Erythroblast (primary cell): Measurements from ENCODE around the gene ADH5.

Source experiments
- GATA1 ChIP-seq: IDR thresholded peaks from 2 replicates; pipeline ENCODE4 v1.6.1; 2011; ENCODE audit warnings: low read depth, mild to moderate bottlenecking, control low read depth, low read length, moderate library complexity
- POLR2A ChIP-seq: IDR thresholded peaks from 2 replicates; pipeline ENCODE4 v1.6.1; 2011; ENCODE audit warnings: mild to moderate bottlenecking, low read length

- TF ChIP-seq POLR2A (no peak), GATA1 (no peak)
Measured at GRCh38 chr4:99029852-99030251, 58.7 kb downstream of the ADH5 start.
